Germinal center (tissue), 1 donor: ENCODE data around the gene DUSP7.
A peak's percentile ranks its signal among the peaks of the same experiment; 100 is the strongest.

Source experiments
- DNase-seq: peaks from one replicate; pipeline ENCODE4 v3.0.0; 2012; ENCODE audit warnings: mixed read lengths, low spot score

The DUSP7 gene

GRCh38 chr3:52028572-52028971 is 27.8 kb downstream of the DUSP7 start:
- no peak for DNase-seq

GRCh38 chr3:52026041-52026440 is 30.3 kb downstream of the DUSP7 start:
- DNase-seq, result no peak

- DNase-seq, result no peak
Observed at GRCh38 chr3:52025453-52025852, 30.9 kb downstream of the DUSP7 start.

- DNase-seq, result no peak
Observed at GRCh38 chr3:52024765-52025452, 31.5 kb downstream of the DUSP7 start.

- peak; percentile 62 for DNase-seq
Observed at GRCh38 chr3:52023860-52024764, 32.3 kb downstream of the DUSP7 start.

GRCh38 chr3:52023101-52023770 is 33.1 kb downstream of the DUSP7 start:
- no peak for DNase-seq

- no peak for DNase-seq
Observed at GRCh38 chr3:52022323-52023100, 33.9 kb downstream of the DUSP7 start.

- DNase-seq, result no peak
Observed at GRCh38 chr3:52021489-52022268, 34.7 kb downstream of the DUSP7 start.

- DNase-seq, result no peak
Observed at GRCh38 chr3:52020796-52021195, 35.6 kb downstream of the DUSP7 start.

- no peak for DNase-seq
Observed at GRCh38 chr3:52019352-52020080, 36.9 kb downstream of the DUSP7 start.

- DNase-seq, result no peak
Observed at GRCh38 chr3:52018319-52019000, 37.9 kb downstream of the DUSP7 start.

GRCh38 chr3:52017586-52017985 is 38.8 kb downstream of the DUSP7 start:
- no peak for DNase-seq

GRCh38 chr3:52015438-52016228 is 40.7 kb downstream of the DUSP7 start:
- DNase-seq, result no peak

GRCh38 chr3:52014613-52015012 is 41.8 kb downstream of the DUSP7 start:
- DNase-seq, result no peak

- no peak for DNase-seq
Observed at GRCh38 chr3:52013802-52014598, 42.4 kb downstream of the DUSP7 start.

- DNase-seq, result no peak
Observed at GRCh38 chr3:52012699-52013098, 43.7 kb downstream of the DUSP7 start.

GRCh38 chr3:52010431-52010830 is 45.9 kb downstream of the DUSP7 start:
- DNase-seq, result no peak

- DNase-seq, result no peak
Observed at GRCh38 chr3:52007291-52007690, 49.1 kb downstream of the DUSP7 start.
